Adrenal gland (tissue), 5 donors: ENCODE measurements around the gene FCMR.

Experiments
- CTCF ChIP-seq, 6 experiments: fragments of 450-650 bp in 4 of 6; fragments of 200-600 bp in 2 of 6; sonication (generic) in 1 of 6; IDR thresholded peaks; 1 replicate in 5 of 6; 2 replicates in 1 of 6; pipeline versions ENCODE4 v1.5.1 to v1.8.0; 2016 to 2021; ENCODE audit warnings: antibody characterized with exemption in 6 of 6, mild to moderate bottlenecking in 2 of 6, moderate library complexity in 1 of 6
- POLR2A ChIP-seq, 2 donors: fragments of 450-650 bp; IDR thresholded peaks; one replicate each; pipeline ENCODE4 v1.6.1; 2017; ENCODE audit warnings: antibody characterized with exemption in 2 of 2, mild to moderate bottlenecking in 2 of 2, moderate library complexity in 1 of 2
- donor health status: DM: no; HTN: no; CAD: no.

GRCh38 chr1:206909161-206909882 is 12.4 kb downstream of the FCMR start:
- no peak for TF ChIP-seq POLR2A (IDR thresholded peaks at IDR 0.05)
- no peak for TF ChIP-seq CTCF (IDR thresholded peaks at IDR 0.05)
